Astrocyte (in vitro differentiated cells and primary cell): ENCODE measurements around the gene POR.

Source experiments
- EZH2 ChIP-seq: IDR thresholded peaks from 2 replicates; pipeline ENCODE4 v1.6.1; 2012; ENCODE audit warnings: mild to moderate bottlenecking, low read length, inconsistent platforms; ENCODE audit not compliant: insufficient read depth
- TF ChIP-seq, protein P1 (sequence below): IDR thresholded peaks from 2 replicates; pipeline ENCODE4 v1.5.1; 2011; ENCODE audit warnings: low read depth, mild to moderate bottlenecking, inconsistent platforms, low read length, moderate library complexity; ENCODE audit not compliant: insufficient read depth

DNA sequence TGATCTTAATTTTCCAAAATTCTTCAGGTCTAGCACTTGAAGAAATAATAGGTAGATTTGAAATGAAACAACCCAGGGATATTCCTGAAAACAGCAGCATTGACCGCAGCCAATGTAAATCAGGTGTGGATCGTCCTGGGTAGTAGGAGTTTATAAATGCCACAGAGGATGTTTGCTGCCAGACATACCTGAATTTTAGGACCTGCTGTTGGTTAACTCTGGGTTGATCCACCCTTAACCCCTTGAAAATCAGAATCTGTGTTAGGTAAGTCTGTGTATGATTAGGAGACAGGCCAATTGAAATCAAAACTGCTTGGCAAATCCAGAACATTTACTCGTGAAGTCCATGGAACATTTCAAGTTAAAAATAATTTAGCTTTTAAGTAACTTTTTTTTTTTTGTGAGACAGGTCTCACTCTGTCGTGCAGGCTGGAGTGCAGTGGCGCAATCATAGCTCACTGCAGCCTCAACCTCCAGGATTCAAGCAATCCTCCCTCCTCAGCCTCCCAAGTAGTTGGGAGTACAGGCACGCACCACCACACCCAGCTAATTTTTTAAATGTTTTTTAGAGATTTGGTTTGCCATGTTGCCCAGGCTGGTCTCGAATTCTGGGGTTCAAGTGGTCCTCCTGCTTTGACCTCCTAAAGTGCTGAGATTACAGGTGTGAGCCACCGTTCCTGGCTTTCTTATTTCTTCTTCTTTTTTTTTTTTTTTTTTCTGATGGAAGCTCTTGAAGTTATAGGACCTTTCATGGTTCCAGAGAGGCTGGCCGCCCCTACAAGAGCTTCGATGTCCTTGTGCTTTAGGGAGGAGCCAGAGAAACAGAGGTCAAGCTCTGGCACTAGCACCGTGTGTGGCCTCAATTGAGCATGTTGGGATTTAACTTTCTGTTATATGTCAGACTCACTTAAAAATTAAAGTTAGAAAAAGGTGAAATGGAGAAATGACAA, 2.0 kb downstream of the POR start:
- TF ChIP-seq, protein P1, sequence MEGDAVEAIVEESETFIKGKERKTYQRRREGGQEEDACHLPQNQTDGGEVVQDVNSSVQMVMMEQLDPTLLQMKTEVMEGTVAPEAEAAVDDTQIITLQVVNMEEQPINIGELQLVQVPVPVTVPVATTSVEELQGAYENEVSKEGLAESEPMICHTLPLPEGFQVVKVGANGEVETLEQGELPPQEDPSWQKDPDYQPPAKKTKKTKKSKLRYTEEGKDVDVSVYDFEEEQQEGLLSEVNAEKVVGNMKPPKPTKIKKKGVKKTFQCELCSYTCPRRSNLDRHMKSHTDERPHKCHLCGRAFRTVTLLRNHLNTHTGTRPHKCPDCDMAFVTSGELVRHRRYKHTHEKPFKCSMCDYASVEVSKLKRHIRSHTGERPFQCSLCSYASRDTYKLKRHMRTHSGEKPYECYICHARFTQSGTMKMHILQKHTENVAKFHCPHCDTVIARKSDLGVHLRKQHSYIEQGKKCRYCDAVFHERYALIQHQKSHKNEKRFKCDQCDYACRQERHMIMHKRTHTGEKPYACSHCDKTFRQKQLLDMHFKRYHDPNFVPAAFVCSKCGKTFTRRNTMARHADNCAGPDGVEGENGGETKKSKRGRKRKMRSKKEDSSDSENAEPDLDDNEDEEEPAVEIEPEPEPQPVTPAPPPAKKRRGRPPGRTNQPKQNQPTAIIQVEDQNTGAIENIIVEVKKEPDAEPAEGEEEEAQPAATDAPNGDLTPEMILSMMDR = no peak
- no peak for TF ChIP-seq EZH2
